ENCODE results near the gene VIPR1.

Gene VIPR1

DNA sequence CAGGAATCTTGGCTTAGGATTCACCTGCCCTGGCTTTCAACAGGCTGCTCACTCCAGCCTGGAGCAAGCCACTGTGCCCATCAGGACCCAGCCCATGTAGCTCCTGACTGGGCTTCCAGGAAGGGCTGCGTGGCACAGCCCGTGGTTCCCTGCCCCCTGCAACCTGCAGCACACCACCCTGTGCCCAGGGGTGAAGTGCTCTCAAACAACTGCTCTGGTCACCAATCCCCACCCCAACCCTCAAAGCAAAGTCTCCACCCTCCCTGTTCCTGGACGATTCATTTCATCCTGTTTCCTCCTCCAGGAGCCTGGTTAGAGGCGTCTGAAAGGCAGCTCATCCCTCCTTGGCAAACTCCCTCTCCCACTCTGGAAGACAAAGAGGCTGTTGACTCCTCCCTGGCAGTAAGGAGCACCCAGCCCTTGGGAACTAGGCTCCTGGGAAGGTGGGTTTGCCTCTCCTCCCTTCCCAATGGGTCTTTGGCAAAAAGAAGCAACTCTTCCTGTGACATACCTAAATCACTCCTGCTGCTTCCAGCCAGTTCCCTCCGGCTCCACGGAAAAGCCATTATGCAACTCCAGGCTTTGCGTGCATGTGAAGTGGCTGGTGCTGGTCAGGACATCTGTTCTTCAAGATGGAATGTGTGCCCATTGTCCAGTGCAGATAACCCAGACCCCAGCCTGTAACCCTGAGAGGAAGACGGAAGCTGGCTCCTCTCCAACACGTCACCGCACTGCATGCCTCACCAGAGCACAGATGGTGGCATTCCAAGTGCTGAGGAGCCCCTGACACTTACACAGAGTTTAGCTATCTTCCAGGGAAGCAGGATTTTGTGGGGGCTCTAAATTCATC is 29.1 kb upstream of the VIPR1 start:
- Histone ChIP-seq H3K27ac (no peak overlapping the region), H3K36me3 (ENCODE audit: insufficient read depth, low read length) (no peaks in the 10 kb centered on the region), H3K9ac (ENCODE audit: insufficient read length) (no peak overlapping the region), H3K4me3 (no peak overlapping the region), H3K9me3 (ENCODE audit: low read depth, low read length) (no peaks in the 10 kb centered on the region)
- TF ChIP-seq EZH2 (IDR thresholded peaks at IDR 0.05) (no peak), POLR2AphosphoS5 (IDR thresholded peaks at IDR 0.05; ENCODE audit: borderline replicate concordance, low read depth, low read length) (no peak), FOXP2 (optimal IDR thresholded peaks at IDR 0.05; ENCODE audit: control extremely low read depth, extremely low read length, insufficient read depth) (no peak)
- DNase-seq (ENCODE audit: low read depth, low spot score) = no peak

DNA sequence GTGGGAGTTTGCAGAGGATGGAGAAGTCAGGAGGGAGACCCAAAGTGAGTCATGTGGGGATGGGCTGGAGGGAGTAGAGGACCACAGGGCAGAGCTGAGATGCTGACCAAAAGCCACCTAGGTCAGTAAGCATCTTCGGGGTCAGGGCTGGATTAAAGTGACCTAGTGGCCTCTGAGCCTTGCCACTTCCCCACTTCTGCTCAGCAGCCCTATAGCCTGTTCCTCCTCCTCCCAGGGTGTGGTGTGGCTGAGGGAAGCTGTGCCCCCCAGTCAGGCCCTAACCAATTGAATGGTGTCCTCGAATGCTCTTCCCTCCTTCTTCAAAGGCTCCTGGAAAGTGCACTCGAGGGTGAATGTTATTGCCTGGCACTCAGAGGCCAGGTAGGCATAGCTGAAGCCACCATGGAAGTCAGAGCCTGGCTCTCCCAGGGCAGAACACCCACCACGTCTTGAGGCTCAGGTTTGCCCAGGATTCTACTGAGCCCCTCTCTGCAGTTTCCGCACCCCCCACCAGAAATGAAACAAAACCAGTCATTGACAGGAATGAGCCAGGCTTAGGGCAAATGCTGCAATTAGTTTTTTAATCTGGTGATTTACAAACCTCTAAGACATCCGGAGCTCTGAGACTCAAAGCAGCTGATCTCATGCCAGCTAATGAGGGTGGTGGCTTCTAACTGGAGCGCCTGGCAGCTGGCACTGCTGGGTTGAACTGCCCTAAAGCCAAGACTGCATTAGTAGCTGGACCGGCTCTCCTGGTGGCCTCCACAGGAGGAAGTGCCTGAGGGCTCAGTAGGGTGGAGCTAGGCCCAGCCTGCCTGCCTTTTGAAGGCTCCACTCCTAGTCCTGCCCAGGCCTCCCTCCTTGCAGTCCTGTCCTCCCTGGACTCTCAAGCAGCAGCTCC is 26.0 kb upstream of the VIPR1 start:
- DNase-seq (ENCODE audit: low read depth, low spot score) = no peak
- TF ChIP-seq EZH2 (IDR thresholded peaks at IDR 0.05) (no peak), POLR2AphosphoS5 (IDR thresholded peaks at IDR 0.05; ENCODE audit: borderline replicate concordance, low read depth, low read length) (no peak), FOXP2 (optimal IDR thresholded peaks at IDR 0.05; ENCODE audit: control extremely low read depth, extremely low read length, insufficient read depth) (no peak)
- no peak overlapping the region for H3K4me3 ChIP-seq
- H3K9me3 ChIP-seq (ENCODE audit: low read depth, low read length) = no peaks in the 10 kb centered on the region
- H3K36me3 ChIP-seq (ENCODE audit: insufficient read depth, low read length) = no peaks in the 10 kb centered on the region
- no peak overlapping the region for H3K9ac ChIP-seq (ENCODE audit: insufficient read length)
- no peak overlapping the region for H3K27ac ChIP-seq

DNA sequence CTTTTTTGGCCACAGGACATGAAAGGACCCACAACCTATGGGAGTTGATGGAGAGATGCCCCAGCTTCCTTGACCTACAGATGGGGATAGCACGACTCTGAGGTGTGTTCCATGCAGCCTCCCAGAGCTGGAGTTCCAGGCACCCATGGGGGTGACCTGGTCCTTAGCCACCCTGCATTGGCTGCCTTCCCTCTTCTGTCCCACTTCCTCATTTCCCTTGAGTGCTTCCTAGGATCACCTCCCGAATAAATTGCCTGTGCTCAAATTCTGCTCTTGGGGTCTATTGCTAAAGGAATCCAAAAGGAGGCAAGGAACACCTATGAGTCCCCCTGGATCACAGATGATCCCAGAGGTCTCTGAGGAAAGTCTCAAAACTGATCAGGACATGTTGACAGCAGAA is 24.7 kb upstream of the VIPR1 start:
- no peaks in the 10 kb centered on the region for H3K9me3 ChIP-seq (ENCODE audit: low read depth, low read length)
- no peak overlapping the region for H3K4me3 ChIP-seq
- no peaks in the 10 kb centered on the region for H3K36me3 ChIP-seq (ENCODE audit: insufficient read depth, low read length)
- TF ChIP-seq FOXP2 (optimal IDR thresholded peaks at IDR 0.05; ENCODE audit: control extremely low read depth, extremely low read length, insufficient read depth) (no peak), POLR2AphosphoS5 (IDR thresholded peaks at IDR 0.05; ENCODE audit: borderline replicate concordance, low read depth, low read length) (no peak), EZH2 (IDR thresholded peaks at IDR 0.05) (no peak)
- no peak overlapping the region for H3K27ac ChIP-seq
- no peak for DNase-seq (ENCODE audit: low read depth, low spot score)
- no peak overlapping the region for H3K9ac ChIP-seq (ENCODE audit: insufficient read length)

DNA sequence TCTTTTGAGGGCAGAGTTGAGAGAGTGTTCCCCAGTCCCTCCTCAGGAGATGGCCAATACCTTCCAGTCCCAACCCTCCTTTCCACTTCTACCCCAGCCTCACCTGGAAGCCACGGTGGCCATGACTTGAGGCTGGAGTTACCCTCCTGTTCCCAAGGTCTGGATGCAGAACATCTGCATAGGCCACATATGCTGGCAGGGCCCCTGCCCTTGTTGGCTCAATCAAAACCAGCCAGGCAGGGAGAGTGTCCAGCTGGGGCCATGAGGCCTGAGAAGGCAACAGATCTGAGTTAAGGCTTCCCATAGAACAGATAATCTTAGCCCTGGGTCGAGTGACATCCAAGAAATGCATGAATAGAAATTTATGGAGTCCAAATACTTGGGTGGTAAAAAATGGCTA is 23.6 kb upstream of the VIPR1 start:
- TF ChIP-seq POLR2AphosphoS5 (IDR thresholded peaks at IDR 0.05; ENCODE audit: borderline replicate concordance, low read depth, low read length) = no peak
- TF ChIP-seq FOXP2 (optimal IDR thresholded peaks at IDR 0.05; ENCODE audit: control extremely low read depth, extremely low read length, insufficient read depth) = no peak
- no peak for TF ChIP-seq EZH2 (IDR thresholded peaks at IDR 0.05)
- H3K27ac ChIP-seq = no peak overlapping the region
- H3K9me3 ChIP-seq (ENCODE audit: low read depth, low read length) = no peaks in the 10 kb centered on the region
- no peak overlapping the region for H3K4me3 ChIP-seq
- H3K9ac ChIP-seq (ENCODE audit: insufficient read length) = no peak overlapping the region
- no peaks in the 10 kb centered on the region for H3K36me3 ChIP-seq (ENCODE audit: insufficient read depth, low read length)
- DNase-seq (ENCODE audit: low read depth, low spot score) = no peak

DNA sequence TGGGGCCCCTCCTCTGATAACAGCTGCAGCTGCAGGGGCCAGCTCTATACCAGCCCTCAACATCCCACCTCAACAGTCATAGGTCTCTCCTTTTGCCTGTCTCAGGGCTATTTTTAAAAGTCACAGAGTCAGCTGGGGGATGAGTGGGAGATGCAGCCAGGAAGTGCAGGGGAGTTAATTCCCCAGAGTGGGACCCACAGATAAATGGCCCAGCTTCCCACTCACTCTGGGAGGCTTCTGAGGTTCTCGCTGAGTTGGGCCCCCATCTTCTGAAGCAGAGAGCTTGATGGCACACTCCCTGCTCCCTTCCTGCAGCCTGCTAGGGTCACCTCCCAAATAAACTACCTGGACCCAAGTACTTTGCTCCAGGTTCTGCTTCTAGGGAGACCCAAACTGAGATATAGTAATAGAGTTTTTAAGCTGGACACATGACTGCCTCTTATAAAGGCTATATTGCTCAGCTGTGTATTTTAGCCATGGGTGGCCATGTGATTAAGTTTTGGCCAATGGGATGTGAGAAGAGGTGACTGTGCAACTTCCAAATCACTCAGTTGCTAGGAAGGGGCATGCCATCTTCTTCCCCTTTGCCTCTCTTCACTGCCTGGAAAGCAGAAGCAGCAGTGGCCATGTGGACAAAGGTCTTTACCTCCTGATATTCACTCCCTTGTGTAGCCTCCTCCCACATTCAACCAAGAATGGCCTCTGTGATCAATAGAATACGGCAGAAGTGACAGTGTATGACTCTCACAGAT is 15.5 kb upstream of the VIPR1 start:
- no peak for TF ChIP-seq FOXP2 (optimal IDR thresholded peaks at IDR 0.05; ENCODE audit: control extremely low read depth, extremely low read length, insufficient read depth)
- TF ChIP-seq EZH2 (IDR thresholded peaks at IDR 0.05) = no peak
- TF ChIP-seq POLR2AphosphoS5 (IDR thresholded peaks at IDR 0.05; ENCODE audit: borderline replicate concordance, low read depth, low read length) = no peak
- no peak overlapping the region for H3K9ac ChIP-seq (ENCODE audit: insufficient read length)
- no peak overlapping the region for H3K27ac ChIP-seq
- H3K36me3 ChIP-seq (ENCODE audit: insufficient read depth, low read length) = no peaks in the 10 kb centered on the region
- DNase-seq (ENCODE audit: low read depth, low spot score) = no peak
- no peak overlapping the region for H3K4me3 ChIP-seq
- H3K9me3 ChIP-seq (ENCODE audit: low read depth, low read length) = no peaks in the 10 kb centered on the region

DNA sequence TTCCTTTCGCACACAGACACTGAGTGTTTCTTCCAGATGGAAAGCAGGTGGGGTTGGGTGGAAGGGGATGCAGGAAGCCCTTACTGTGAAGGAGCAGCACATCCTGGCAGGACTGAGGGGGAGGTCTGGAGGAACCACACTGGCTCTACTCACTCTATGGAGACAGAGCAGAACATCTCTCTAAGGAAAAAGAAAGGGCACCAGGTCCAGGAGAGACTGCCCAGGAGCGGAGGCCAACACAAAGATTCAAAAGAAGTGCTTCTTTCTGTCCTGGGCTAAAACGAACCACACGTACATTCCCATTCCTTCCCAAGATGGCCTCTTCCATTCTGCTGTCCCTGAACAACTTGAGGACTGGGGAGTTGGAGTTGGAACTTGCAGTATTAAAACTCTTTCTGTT is 13.8 kb upstream of the VIPR1 start:
- TF ChIP-seq EZH2 (IDR thresholded peaks at IDR 0.05) (no peak), FOXP2 (optimal IDR thresholded peaks at IDR 0.05; ENCODE audit: control extremely low read depth, extremely low read length, insufficient read depth) (no peak), POLR2AphosphoS5 (IDR thresholded peaks at IDR 0.05; ENCODE audit: borderline replicate concordance, low read depth, low read length) (no peak)
- H3K27ac ChIP-seq = no peak overlapping the region
- H3K9ac ChIP-seq (ENCODE audit: insufficient read length) = no peak overlapping the region
- no peak overlapping the region for H3K4me3 ChIP-seq
- DNase-seq (ENCODE audit: low read depth, low spot score) = no peak
- H3K36me3 ChIP-seq (ENCODE audit: insufficient read depth, low read length) = no peaks in the 10 kb centered on the region
- no peaks in the 10 kb centered on the region for H3K9me3 ChIP-seq (ENCODE audit: low read depth, low read length)

DNA sequence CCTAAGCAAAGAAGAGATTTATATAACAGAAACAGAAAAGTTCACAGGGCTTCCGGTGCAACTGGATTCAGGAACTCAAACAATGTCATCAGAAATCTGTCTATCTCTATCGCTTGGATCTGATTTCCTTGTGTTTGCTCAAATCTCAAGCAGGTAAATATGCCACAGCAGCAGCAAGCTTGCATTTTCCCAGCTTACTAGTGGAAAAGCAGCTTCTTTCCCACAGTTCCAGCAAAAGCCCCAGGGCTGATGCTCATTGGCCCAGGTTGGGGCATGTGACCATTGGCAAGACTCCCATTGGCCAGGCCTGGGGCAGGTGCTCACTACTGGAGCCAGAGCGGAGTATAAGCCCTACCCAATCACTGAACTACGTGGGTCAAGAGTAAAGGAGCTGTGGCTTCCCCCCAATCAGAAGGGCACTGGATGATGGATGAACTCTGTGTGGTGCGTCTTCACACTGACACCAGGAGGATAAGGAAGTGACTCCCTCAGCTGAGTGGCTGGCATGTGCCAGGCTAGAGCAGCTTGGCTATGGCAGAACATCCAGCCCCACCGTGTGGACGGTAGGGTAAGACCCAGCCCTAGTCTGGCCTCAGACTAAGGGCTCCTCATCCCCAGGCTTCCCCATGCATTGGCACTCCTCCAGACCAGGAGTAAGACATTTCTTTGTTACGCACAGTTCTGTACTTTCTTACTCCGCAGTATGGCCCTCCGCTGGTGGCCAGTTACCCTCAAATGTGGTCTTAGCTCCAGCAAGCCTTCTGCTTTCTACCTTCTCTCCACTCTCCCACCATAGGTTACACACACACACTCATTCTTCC is 13.1 kb upstream of the VIPR1 start:
- TF ChIP-seq EZH2 (IDR thresholded peaks at IDR 0.05) (no peak), FOXP2 (optimal IDR thresholded peaks at IDR 0.05; ENCODE audit: control extremely low read depth, extremely low read length, insufficient read depth) (no peak), POLR2AphosphoS5 (IDR thresholded peaks at IDR 0.05; ENCODE audit: borderline replicate concordance, low read depth, low read length) (no peak)
- no peak overlapping the region for H3K27ac ChIP-seq
- no peak for DNase-seq (ENCODE audit: low read depth, low spot score)
- H3K9me3 ChIP-seq (ENCODE audit: low read depth, low read length) = no peaks in the 10 kb centered on the region
- no peak overlapping the region for H3K9ac ChIP-seq (ENCODE audit: insufficient read length)
- H3K4me3 ChIP-seq = no peak overlapping the region
- no peaks in the 10 kb centered on the region for H3K36me3 ChIP-seq (ENCODE audit: insufficient read depth, low read length)

Measured in SK-N-MC (cell line).